Measurements from ENCODE around the gene PRKG1. TPM values are rescaled to one million over a fixed set of nuclear protein-coding genes. Genes with fewer than 3 reads are reported as not detected.

PRKG1 gene
- total RNA-seq, 2 donors from 2014 or later = 17.8 to 31.1 TPM

DNA sequence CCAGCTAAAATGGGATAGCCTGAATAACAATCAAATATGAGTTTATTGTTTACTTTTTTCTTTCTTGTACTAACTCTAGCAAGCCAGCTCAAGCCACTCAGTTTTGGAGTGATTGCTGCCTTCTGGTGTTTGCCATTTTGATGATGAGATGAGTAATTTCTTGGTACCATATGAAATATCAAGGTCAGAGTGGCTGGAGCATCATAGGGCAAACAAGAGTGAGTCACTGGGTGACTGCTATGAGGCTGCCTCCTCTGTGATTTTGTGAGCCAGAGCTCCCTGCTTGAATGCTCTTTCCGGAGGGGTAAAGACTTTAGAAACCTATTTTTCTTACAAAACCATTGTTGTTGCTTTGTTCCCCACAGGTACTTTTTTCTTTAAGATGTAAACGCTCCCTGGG, 295.6 kb downstream of the PRKG1 start:
- Histone ChIP-seq H3K4me1 (peaks cover 0 to 35% of the 10 kb centered on the region in 2 donors), H3K36me3 (no peaks in the 10 kb centered on the region), H3K27me3 (no peaks in the 10 kb centered on the region), H3K27ac (no peak overlapping the region), H3K9me3 (no peaks in the 10 kb centered on the region), H3K4me3 (no peak overlapping the region)
- TF ChIP-seq, protein P1, sequence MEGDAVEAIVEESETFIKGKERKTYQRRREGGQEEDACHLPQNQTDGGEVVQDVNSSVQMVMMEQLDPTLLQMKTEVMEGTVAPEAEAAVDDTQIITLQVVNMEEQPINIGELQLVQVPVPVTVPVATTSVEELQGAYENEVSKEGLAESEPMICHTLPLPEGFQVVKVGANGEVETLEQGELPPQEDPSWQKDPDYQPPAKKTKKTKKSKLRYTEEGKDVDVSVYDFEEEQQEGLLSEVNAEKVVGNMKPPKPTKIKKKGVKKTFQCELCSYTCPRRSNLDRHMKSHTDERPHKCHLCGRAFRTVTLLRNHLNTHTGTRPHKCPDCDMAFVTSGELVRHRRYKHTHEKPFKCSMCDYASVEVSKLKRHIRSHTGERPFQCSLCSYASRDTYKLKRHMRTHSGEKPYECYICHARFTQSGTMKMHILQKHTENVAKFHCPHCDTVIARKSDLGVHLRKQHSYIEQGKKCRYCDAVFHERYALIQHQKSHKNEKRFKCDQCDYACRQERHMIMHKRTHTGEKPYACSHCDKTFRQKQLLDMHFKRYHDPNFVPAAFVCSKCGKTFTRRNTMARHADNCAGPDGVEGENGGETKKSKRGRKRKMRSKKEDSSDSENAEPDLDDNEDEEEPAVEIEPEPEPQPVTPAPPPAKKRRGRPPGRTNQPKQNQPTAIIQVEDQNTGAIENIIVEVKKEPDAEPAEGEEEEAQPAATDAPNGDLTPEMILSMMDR (IDR thresholded peaks at IDR 0.05) = no peak
- DNase-seq (ENCODE audit: low spot score) = no peak

DNA sequence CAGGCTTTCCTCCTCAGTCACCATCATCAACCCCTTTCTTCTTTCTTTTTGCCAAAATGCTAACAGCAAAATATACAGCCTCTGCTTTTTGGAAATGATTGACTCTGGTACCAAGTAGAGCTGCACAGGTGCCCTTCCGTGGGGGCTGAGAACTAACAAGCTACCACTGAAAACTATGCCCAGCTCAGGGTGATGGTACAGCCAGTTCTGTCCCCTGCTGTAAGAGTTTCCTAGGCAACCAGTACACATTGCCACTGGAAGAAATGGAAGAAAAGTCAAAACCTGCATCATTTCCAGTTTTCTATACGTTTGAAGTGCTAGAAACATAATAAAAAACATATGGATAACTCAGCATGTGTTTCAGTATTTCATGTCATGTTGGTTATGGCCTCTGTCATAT, 297.5 kb downstream of the PRKG1 start:
- TF ChIP-seq, protein P1 (IDR thresholded peaks at IDR 0.05) = no peak
- peaks cover 0 to 21% of the 10 kb centered on the region in 2 donors for H3K4me1 ChIP-seq
- H3K27me3 ChIP-seq = no peaks in the 10 kb centered on the region
- no peaks in the 10 kb centered on the region for H3K9me3 ChIP-seq
- H3K36me3 ChIP-seq = no peaks in the 10 kb centered on the region
- DNase-seq (ENCODE audit: low spot score) = no peak
- no peak overlapping the region for H3K4me3 ChIP-seq
- H3K27ac ChIP-seq = no peak overlapping the region

DNA sequence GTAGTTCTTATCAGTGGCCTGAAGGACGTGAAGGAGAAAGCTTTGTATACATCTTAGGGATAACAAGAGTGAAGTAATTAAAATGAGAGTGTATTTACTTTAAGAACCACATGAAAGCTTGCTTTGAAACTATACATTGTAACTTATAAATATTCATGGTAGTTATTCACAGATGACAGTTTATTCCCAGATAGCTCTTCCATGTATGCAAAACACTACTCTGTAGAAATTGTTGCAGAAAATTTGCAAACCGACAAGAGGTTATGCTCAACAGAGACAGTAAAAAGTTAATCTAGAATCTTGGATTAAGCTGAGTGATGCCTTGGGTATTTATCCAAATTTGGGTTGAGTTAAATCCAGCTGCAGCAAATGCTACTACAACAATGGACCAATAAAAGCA, 301.5 kb downstream of the PRKG1 start:
- H3K4me3 ChIP-seq = no peak overlapping the region
- DNase-seq (ENCODE audit: low spot score) = no peak
- H3K4me1 ChIP-seq = peaks cover 0 to 9% of the 10 kb centered on the region in 2 donors
- H3K36me3 ChIP-seq = no peaks in the 10 kb centered on the region
- no peak overlapping the region for H3K27ac ChIP-seq
- no peaks in the 10 kb centered on the region for H3K27me3 ChIP-seq
- no peaks in the 10 kb centered on the region for H3K9me3 ChIP-seq
- TF ChIP-seq, protein P1 (IDR thresholded peaks at IDR 0.05) = no peak

DNA sequence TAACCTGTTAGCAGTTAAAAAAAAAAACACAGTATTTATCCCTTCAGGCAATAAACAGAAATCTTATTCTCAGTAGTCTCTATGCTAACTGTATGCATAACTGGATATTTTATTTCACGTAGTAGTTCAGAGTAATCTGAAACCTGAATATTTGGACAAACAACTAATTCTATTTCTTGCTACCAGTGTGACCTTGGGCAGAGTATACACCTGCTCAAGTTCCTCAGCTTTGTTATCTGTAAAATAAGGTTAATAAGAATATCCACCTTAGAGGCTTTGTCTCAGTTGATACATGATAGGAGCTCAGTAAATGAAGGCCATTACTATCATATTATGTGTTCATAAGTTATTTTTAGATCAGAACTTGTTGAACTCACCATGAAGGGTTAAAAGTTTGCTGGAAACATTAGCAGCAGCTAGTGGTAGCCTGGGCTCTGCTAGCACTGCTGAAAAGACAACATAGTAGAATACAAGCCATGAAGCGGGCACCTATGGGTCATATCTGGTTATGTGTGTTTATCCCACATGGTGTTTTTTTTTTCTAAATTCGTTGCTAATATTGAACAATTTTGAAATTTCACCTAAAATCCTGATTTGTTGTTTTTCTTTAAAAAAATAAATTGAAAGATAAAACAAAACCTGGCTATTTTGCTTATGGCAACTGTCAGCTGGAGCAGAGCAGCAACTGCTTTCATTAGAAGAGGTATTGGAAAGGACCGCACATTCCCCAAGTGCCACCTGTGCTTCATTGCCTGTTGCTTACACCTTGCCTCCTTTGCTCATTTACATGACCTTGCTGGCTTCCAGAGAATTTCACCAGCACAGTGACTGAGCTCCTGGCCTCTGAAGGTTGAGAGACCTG, 303.0 kb downstream of the PRKG1 start:
- Histone ChIP-seq H3K27me3 (no peaks in the 10 kb centered on the region), H3K27ac (peak overlapping the region in 1 of 2 donors; percentile 23), H3K4me1 (no peaks in the 10 kb centered on the region), H3K4me3 (no peak overlapping the region), H3K9me3 (no peaks in the 10 kb centered on the region), H3K36me3 (no peaks in the 10 kb centered on the region)
- TF ChIP-seq, protein P1 (IDR thresholded peaks at IDR 0.05) = no peak
- DNase-seq (ENCODE audit: low spot score) = no peak

DNA sequence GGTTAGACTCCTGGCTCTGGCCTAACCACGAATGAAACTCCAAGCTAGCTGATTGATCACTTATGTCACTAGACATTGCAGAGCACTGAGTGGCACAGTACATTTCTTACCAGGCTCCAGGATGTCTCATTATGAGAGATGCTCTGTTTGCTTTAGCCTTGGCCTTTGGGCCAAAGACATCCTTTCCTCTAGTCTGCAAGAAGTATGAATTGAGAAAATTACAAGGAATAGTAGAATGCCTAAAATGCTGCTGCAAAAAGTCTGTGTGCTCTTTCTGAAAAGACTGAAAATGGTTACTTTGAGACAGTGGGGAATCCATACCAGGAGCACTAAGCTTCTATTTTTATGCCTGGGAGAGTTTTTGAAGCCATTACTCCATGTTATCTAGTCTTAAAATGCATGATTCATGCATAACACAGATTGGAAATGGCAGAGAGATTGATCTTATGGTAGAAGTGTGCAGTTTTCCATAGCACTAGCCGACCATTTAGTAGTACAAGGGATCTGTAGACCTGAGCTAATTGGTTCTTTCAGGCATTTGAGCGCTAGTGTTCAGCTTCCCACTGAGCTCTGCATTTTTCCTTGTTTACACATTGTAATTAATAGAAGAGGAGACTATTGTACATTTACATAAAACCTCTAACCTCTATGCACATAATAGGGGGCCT, 303.8 kb downstream of the PRKG1 start:
- H3K27me3 ChIP-seq = no peaks in the 10 kb centered on the region
- no peak for DNase-seq (ENCODE audit: low spot score)
- no peak overlapping the region for H3K4me3 ChIP-seq
- no peaks in the 10 kb centered on the region for H3K36me3 ChIP-seq
- H3K9me3 ChIP-seq = no peaks in the 10 kb centered on the region
- H3K27ac ChIP-seq = peak overlapping the region in 1 of 2 donors; percentile 23
- no peaks in the 10 kb centered on the region for H3K4me1 ChIP-seq
- TF ChIP-seq, protein P1 (IDR thresholded peaks at IDR 0.05) = no peak

Measured in right atrium auricular region (tissue), 2 donors.